IMR-90 (cell line): ENCODE results near the gene GPC6.

Experiments
- BHLHE40 ChIP-seq: fragments of 150-350 bp; IDR thresholded peaks from 2 replicates; pipeline ENCODE4 v1.6.1; 2016; ENCODE audit warnings: mild to moderate bottlenecking, low read depth, low read length
- CEBPB ChIP-seq: IDR thresholded peaks from 2 replicates; pipeline ENCODE4 v1.6.1; 2012; ENCODE audit warnings: low read depth, low read length, improper control_type of control experiment
- ELK1 ChIP-seq: fragments of 150-350 bp; IDR thresholded peaks from 2 replicates; pipeline ENCODE4 v1.6.1; 2016; ENCODE audit warnings: low read depth, mild to moderate bottlenecking, low read length, moderate library complexity, borderline replicate concordance
- FOS ChIP-seq: fragments of 150-350 bp; IDR thresholded peaks from 2 replicates; pipeline ENCODE4 v1.6.1; 2016; ENCODE audit warnings: low read depth, low read length
- MAFK ChIP-seq: IDR thresholded peaks from 2 replicates; pipeline ENCODE4 v1.6.1; 2012; ENCODE audit warnings: low read depth, low read length, improper control_type of control experiment
- MAZ ChIP-seq: IDR thresholded peaks from 2 replicates; pipeline ENCODE4 v1.6.1; 2012; ENCODE audit warnings: low read depth, mild to moderate bottlenecking, low read length, improper control_type of control experiment, moderate library complexity, borderline replicate concordance
- MXI1 ChIP-seq: IDR thresholded peaks from 2 replicates; pipeline ENCODE4 v1.6.1; 2012; ENCODE audit warnings: low read depth, mild to moderate bottlenecking, low read length, moderate library complexity, borderline replicate concordance
- POLR2A ChIP-seq: IDR thresholded peaks from 2 replicates; pipeline ENCODE4 v1.6.1; 2012; ENCODE audit warnings: mild to moderate bottlenecking, low read depth, low read length
- RAD21 ChIP-seq: IDR thresholded peaks from 2 replicates; pipeline ENCODE4 v1.6.1; 2012; ENCODE audit warnings: low read length, improper control_type of control experiment
- RCOR1 ChIP-seq: IDR thresholded peaks from 2 replicates; pipeline ENCODE4 v1.6.1; 2012; ENCODE audit warnings: mild to moderate bottlenecking, low read length, improper control_type of control experiment; ENCODE audit not compliant: insufficient replicate concordance
- RFX5 ChIP-seq: IDR thresholded peaks from 2 replicates; pipeline ENCODE4 v1.8.0; 2012; ENCODE audit warnings: low read depth, mild to moderate bottlenecking, low read length, moderate library complexity
- TF ChIP-seq, protein P1 (sequence below): conservative IDR thresholded peaks from 2 replicates; pipeline ENCODE4 v1.5.1; 2012; ENCODE audit warnings: mild to moderate bottlenecking, low read depth, low read length, improper control_type of control experiment

DNA sequence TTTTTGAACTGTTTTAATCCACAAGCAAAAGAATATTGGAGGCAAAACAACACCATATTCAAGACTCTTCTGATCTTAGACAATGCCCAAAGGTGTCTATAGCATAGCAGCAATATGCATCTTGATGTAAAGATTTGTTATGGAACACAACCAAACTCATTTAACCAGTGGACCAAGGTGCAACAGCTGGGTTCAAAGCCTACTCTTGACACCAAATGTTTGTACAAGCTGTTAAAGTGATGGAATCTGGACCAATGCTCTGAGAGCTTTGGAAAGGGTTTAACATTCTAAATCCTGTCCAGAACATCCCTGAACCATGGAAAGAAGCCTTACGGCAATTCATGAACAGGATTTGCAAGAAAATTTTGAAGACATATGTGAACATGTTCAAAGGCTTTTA, 520.0 kb downstream of the GPC6 start:
- no peak for TF ChIP-seq CEBPB
- TF ChIP-seq POLR2A, result no peak
- no peak for TF ChIP-seq RAD21
- TF ChIP-seq, protein P1, sequence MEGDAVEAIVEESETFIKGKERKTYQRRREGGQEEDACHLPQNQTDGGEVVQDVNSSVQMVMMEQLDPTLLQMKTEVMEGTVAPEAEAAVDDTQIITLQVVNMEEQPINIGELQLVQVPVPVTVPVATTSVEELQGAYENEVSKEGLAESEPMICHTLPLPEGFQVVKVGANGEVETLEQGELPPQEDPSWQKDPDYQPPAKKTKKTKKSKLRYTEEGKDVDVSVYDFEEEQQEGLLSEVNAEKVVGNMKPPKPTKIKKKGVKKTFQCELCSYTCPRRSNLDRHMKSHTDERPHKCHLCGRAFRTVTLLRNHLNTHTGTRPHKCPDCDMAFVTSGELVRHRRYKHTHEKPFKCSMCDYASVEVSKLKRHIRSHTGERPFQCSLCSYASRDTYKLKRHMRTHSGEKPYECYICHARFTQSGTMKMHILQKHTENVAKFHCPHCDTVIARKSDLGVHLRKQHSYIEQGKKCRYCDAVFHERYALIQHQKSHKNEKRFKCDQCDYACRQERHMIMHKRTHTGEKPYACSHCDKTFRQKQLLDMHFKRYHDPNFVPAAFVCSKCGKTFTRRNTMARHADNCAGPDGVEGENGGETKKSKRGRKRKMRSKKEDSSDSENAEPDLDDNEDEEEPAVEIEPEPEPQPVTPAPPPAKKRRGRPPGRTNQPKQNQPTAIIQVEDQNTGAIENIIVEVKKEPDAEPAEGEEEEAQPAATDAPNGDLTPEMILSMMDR, result no peak
- TF ChIP-seq FOS, result no peak
- no peak for TF ChIP-seq MXI1
- TF ChIP-seq RCOR1, result no peak
- TF ChIP-seq MAZ, result no peak
- TF ChIP-seq ELK1, result no peak
- no peak for TF ChIP-seq BHLHE40
- no peak for TF ChIP-seq MAFK
- no peak for TF ChIP-seq RFX5
